ENCODE measurements around the gene PLA2G4A.

Gene PLA2G4A

DNA sequence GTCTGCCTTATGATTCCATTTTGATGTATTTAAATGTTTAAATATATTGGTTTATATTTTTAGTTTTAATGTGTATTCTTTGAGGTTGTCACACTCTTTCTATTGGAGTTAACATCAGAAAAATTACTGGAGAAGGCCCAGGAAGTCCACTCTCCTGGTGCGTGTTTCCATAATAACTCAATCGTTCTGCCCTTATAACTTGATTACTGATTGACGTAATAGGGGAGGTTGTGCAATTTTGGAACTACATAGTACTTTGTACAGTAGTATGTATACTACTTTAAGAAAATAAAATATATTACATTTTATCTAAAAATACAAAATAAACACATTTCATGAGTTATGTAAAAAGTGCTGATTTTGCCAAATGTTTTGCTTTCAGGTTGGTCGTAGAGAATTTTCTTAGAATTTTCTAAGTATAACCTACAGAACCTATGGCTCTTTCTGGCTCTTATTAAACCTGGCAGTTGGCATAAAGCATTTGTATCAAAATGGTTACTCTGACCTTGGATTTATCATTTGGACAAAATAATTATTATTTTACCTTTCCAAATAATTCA, 5.7 kb downstream of the PLA2G4A start:
- DNase-seq = no peak

DNA sequence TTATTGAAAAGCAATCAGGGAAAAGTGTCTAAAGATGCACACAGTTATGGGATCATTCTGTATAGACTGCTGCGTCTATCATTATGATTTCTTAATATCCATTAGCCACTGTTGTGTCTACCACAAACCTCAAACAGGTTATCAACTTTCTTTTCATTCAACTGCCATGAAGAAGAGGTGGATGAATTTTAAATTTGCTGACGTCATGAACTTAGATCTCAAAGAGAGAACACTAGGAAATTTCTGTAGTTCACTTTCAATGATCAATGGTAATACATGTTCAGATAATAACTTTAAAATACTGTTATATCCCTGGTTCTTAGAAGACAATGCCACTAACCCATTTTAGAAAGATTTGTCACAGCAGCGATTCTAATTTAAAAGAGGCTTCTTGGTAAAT, 6.7 kb downstream of the PLA2G4A start:
- no peak for DNase-seq

DNA sequence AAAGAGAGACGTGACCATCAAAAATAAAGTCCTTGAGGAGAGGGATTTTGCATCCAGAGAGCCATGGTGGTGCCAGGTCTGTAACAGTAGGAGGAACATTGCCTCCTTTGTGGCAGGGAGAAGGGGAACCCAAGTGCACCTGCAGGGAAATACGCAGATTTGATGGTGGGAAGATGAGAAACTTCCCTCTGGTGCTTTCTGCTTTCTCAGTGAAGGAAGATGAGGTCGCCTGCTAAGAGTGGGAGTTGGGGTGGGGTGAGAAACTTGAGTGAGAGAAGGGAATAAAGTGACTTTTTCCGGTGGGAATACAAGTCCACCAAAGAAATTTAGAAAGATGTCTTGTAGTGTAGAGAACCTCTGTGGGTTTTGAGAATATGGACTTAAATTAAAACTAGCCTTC, 9.1 kb downstream of the PLA2G4A start:
- no peak for DNase-seq

DNA sequence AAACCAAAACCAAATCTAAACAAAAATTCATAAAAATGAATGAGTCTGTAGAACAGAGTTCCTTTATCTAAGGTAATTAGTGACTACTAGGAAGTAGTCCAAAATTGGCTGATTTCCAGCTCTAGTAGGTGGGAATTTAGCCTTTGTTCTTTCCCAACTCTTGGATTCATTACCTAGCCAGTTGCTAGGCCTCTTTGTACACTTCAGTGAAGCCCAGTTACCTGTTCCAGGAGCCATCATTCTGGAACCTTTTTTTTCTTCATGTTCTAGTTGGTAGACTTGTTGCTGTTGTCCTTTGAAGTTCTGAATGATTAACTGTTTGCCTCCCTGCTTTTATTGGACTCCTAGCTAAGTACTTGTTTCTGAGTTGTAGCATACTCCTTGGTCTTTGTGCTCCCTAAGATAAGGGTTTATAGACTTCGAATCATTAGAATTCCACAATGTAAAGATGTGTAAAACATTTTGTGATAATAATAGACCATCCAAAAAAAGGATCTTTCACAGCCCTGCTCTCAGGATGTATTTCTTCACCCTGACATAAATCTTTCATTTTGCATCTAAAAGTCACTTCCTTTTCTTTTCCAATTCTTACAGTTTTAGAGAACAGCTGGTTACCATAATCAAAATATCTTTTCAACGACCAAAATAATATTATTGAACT, 9.8 kb downstream of the PLA2G4A start:
- DNase-seq = no peak

DNA sequence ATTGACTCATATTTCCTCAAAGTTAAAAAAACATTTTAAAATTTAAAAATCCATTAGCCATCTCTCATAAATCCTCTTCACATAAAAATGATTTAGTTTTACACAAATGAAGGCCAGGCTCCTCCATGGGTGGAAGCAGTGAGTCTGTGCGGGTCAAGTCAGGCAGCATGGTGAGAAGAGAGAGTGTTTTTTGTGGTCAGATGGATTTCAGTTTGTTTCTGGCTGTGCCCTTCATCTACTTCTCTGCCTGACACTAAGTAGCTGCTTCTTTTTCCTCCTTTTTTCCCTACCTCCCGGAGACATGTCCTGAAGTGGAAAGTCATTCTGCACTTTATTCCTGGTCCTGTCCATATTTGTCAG, 10.3 kb downstream of the PLA2G4A start:
- DNase-seq = no peak

DNA sequence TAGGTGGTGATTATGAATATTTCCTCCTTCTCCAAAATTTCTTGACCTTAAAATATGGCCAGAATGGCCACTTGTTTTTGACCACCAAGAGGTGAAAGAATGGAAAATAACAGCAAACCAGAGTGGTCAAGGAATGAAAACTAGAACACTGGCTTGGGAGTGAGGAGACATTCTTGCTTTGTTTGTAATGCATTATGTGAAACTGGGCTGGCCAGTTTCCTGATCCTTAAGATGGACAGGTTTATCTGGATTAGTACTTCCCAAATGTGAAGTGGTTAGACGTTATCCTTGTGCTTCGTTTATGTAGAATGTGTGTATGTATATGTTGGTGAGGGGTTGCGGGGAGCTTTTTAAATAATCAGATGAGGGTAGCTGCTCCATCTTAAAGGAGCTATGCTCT, 12.8 kb downstream of the PLA2G4A start:
- no peak for DNase-seq

DNA sequence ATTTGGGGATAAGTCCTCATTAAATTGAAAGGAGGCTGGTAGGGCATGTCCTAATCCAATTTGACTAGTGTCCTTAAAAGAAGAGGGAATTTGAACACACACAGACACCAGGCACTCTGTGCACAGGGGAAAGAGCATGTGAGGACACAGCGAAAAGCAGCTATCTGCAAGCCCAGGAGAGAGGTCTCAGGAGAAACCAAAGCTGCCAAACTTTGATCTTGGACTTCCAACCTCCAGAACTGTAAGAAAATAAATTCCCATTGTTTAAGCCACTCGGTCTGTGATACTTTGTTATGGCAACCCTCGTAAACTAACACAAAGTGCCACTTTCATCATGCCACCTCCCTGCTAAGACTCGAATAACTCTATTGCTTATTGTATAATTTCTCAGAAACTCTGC, 13.8 kb downstream of the PLA2G4A start:
- DNase-seq = no peak

DNA sequence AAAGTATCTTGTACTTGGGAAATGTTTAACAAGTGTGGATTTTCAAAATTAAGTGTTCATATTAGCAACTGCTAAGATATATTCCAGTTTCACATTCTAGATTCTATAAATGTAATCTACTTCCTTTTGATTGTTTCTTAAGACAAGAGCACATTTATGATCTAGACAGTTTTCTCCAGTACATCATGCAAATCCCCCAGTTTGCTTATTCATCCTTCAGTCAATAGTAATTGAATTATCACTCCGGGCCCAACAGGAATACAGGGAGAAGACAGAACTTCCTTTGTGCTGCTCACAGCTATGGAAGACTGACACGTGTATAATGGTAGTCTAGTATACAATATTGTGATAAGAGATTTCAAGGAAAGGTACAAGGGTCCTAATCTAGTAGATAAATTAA, 14.5 kb downstream of the PLA2G4A start:
- no peak for DNase-seq

DNA sequence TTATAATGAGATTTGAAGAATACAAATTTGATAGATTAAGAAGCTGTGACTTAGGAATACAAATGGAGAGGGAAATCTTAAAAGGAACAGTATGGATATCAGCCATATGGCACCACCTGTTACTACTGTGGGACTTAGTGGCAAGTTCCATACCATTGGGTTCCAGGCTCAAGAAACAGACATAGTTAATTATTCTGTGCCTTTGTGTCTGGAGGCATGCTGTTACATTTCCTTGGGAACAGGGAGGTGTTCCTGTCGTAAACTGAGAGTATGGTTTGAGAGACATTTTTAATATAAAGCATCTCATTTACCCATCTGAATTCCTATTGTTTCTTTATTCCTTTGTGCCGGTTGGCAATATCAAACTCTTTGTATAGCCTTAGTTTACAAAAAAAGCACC, 15.2 kb downstream of the PLA2G4A start:
- no peak for DNase-seq

DNA sequence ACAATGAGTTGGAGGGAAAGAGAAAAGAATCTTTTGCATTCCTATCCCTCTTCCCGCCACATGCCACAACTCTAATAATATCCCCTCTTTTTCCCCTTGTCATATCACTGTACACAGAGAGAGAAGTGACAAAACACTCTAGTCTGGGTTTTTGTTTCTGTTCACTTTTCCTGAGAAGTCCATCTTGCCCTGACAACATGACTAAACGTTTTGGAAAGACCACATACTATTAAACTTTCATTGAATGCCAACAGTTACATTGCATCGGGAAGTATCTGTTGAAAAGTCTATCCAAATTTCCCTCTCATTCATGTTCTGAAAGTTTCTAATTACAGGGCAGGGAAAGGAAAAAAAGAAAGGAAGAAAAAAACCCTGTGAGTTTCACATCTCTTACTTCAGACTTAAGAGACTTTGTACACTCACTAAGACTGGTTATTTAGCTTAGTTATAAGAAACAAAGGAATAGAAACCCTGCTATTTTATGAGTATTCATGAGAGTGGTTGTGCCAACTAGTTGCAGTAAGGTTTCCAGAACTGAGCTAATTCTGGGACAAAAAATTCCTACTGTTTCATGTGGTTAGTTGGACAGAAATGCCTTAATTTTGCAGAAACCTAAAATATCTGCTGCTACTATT, 16.9 kb downstream of the PLA2G4A start:
- DNase-seq = no peak

DNA sequence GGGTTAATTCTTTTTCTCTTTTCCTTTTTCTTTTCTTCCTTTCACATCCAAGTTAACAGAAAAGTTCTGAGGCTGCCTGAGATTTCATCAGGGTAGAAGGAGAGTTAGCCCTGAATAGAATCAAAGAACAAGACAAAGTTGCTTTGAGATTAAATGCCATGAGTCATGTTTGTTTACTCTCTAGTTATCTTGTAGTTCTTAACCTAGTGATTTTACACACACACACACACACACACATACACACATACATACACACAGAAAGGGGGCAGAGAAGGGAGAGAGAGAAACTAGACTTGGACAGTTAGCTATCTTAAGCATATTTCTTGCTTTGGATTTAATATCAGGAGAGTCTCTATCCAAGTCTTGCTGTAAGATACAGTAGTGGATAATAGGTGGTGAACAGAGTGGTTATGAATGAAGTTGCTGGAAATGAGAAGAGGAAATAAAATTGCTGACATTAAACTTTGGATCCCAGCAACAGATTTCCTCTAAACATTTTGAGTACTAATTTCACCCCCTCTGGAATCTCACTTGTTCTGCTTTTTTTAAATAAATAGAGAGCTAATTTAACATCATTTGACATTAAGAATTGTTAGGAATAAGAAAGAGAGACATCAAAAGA, 19.9 kb downstream of the PLA2G4A start:
- DNase-seq = no peak

DNA sequence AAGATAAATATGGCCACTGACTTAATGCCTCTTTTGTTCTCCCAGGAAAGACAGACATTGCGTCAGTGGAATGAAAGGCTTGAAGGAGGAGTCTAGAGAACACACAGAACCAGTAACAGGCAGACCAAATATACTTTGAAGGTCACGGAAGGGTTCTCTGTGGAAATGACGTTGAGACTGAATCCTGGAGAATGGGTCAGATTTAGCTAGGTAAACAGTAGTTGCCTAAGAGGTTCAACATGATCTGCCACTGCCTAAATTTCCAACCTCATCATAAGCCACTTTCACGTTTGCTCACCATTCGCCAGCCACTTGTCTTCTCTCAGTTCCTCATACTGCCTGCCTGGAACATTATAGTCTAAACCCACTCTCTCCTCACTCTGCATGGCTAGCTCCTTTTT, 20.5 kb downstream of the PLA2G4A start:
- no peak for DNase-seq

DNA sequence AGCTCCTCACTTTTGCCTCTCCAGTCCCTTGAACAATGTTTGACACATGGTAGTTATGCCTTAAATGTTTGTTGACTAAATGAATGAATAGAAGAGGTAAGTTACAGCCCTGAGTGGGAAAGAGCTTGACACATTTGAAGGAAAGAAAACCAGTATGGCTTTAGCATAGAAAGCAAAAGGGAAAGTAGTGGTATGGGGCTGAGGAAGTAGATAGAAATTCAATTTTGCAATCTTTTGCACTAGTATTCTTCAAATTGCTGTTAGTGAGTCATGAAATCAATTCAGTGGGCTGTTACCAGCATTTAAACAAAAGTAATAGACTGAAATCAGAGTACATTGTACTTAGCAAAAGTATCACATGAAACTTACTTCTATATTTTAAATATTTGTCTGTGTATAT, 21.1 kb downstream of the PLA2G4A start:
- no peak for DNase-seq

DNA sequence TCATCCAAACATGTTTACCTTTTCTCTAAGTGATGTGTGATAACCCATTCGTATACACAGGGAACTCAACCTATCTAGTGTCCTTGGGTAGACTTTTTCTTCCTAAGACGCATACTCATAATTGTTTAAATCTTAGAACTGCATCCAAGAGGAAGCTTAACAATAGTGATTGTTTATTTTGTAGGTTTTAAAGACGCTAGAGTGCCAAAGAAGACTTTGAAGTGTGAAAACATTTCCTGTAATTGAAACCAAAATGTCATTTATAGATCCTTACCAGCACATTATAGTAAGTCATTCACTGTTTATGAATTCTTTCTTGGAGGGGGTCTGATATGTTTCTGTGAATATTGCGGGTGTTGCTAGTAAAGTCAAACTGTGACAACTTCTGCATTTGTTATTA, 25.4 kb downstream of the PLA2G4A start:
- DNase-seq = no peak

DNA sequence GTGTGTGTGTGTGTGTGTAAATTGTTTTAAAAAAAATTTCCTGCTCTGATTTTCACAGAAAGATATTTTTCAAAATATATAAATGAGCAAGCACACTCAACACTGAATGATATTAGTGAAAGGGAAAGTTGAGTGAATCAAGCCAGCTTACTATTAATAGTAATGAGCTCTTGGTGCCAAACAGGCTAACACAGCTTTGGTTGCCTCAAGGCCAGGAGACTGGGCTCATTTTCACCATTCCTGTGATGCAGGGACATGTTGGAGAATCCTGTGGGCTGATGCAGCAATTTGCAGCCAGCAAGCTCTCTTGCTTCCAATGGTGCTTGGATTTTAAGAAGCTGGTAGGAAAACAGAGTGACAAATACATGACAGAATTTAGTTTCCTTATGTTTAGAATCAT, 30.2 kb downstream of the PLA2G4A start:
- no peak for DNase-seq

DNA sequence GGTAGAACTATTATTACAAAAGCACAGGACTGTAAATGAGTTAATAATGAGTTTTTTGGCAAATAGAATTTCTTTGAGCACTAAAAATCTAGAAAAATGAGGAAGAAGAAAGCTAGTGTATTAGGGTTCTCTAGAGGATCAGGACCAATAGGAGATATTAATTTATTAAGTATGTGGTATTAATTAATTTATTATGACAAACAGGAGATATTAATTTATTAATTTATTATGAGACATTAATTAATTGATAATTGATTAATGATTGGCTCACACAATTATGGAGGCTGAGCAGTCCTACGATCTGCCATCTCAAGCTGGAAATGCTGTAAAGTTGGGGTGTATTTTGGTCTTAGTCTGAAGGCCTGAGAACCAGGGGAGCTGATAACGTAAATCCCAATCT, 31.2 kb downstream of the PLA2G4A start:
- no peak for DNase-seq

DNA sequence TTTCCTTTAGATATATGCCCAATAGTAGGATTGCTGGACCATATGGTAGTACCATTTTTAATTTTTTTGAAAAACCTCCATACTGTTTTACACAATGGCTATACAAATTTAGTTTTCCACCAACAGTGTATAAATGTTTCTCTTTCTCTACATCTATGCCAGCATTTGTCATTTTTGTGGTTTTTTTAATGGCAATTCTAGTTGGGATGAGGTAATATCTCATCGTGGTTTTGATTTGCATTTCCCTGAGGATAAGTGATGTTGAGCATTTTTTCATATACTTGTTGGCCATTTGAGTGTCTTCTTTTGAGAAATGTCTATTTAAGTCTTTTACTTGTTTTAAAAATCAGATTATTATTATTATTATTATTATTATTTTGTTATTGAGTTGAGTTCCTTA, 35.5 kb downstream of the PLA2G4A start:
- no peak for DNase-seq

DNA sequence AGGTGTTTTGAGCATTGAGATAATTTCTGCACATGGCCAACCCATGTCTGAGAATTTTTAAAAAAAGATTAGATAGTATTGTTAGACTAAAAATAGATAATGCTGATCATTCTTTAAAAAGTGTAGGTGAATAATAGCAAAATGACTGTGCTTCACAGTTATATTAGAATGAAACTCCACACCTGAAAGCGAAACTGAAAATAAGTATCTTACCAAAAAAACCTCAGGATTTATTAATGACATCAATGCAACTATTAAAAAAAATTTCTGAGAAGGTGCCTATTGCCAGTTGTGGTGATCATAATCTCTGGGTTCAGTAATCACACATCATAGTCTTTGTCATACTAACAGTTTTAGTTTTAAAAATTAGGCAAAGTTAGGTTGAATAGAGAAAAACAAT, 36.5 kb downstream of the PLA2G4A start:
- DNase-seq = no peak

DNA sequence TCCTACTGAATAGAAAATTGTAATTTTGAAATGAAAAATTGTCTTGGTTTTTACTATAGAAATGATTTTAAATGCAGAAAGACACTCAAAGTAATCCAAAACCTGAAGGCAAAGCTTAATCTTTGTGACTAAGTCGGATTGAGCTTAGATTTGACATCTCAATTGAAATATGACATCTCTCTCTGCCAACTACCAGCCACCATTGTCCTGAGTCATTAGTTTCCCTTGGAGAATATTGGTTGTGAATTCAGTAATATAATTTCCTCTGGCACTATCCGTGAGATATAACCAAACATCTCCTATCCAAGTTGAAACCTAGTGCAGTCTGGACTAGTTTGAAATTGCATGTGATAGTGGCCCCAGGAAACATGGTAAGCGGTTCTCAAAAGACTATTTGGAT, 37.1 kb downstream of the PLA2G4A start:
- DNase-seq = no peak

DNA sequence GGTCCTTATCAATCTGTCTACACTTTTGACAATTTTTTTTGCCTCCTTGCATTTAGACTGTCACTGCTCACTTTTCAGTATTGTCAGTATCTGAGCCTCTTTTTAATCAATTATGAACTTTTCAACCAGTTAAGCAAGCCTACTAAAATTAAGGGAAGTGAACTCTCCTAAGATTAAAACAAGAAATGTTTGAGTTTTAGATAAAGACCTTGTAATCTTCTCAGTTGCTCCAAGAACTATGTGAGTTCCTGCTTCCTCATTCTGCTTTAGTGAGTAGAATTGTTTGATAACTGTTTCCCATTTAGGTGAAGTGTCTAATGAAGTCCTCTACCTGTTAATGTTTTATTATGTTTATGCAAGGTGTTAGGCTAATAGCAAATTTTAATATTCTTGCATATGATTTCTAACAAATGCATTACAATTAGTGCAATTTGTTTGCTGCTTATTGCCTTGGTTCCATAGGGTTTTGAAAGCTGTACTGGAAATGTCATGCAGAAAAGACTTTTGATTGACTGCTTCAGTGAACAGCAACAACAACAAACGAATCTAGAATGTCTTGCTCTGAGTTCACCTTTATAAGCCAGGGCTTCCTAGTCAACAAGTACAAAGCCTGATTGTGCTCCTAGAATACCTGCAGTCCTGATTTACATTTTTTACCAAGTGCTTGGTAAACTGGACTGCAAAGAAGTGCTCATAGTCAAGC, 40.9 kb downstream of the PLA2G4A start:
- no peak for DNase-seq

DNA sequence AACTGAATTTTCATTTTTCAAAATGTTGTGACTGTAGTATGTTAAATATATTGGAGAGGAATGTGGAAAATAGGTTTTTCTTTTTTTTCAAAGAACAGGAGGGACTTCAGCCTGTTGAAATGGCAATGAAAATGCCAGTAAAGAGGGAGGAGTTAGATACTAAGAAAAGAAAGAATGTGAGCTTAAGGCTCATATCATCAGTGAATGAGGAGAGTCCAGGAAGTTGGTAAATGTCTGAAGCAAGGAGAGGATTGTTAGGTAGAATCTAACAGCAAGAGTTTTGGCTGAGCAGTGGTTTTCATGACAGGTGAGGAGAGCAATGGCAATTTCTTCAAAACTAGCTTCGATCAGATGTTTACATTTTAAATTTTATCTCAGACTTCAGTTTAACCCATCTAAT, 43.0 kb downstream of the PLA2G4A start:
- DNase-seq = no peak

DNA sequence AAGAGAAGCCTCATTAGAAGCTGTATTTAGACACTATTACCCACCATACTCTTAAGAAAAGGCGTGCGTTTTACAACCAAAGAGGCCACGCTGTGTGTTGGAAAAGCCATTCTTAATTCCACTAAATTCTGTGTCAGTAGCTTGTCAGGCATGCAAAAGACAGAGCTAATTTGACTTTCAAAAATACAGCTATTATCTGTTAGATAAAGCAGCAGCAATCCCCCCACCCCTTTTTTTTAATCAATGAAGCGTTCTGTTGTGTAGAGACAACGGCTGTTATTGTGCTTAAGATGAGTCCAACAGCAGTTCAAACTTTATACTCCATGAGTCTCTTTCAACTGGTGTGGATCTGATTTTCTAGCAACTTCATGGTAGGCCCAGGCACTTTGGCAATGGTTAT, 43.5 kb downstream of the PLA2G4A start:
- DNase-seq = no peak

DNA sequence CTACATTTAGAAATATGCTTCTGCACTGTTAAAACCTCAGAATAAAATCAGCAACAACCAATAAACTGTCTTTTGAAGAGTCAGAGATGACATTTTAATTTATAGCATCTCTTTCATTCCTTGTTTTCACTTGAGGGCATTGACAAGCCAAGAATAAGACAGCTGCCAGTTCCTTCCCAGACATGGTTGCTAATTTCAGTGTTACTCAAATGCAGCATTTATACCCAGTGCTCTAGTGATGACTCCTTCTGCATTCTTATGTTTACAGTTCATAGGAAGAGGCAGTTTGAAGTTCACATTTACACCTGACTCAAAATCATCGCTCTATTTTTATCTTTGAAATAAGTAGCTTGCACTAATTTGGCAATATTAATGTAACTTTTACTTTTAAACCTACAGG, 44.9 kb downstream of the PLA2G4A start:
- no peak for DNase-seq
